ENCODE measurements around the gene MAFG.

GRCh38 chr17:81885454-81885853 lies 42.1 kb downstream of the MAFG start:
- TF ChIP-seq CTCF (IDR thresholded peaks at IDR 0.05) (no peak), POLR2A (IDR thresholded peaks at IDR 0.05) (no peak), EP300 (IDR thresholded peaks at IDR 0.05) (no peak)
